Activated CD8-positive, alpha-beta T cell treated with anti-CD3 and anti-CD28 coated beads for 36 hours (primary cell): ENCODE measurements around the gene MSRB1. TPM values are rescaled to one million over a fixed set of nuclear protein-coding genes. Genes with fewer than 3 reads are reported as not detected.

Experiments
- ATAC-seq: fragments of 200-7000 bp; cut with Tn5 transposase; one replicate; pipeline ENCODE4 v1.10.0; 2021; ENCODE audit warnings: mild to moderate bottlenecking, moderate library complexity
- CTCF ChIA-PET: fragments of 350-600 bp; sonication (Branson Sonifier 250); formaldehyde crosslinking; loops from one replicate; lab custom pipeline; 2021; ENCODE audit warnings: antibody characterized with exemption; lab: Charles Lee
- POLR2A ChIA-PET: fragments of 350-600 bp; sonication (Branson Sonifier 250); formaldehyde crosslinking; loops from one replicate; lab custom pipeline; 2021; ENCODE audit warnings: antibody characterized with exemption; lab: Charles Lee
- DNase-seq: peaks from one replicate; pipeline ENCODE4 v3.0.0-alpha.2; 2020
- H3K27ac Mint-ChIP-seq: one replicate; pipeline ENCODE4 v1.8.0; 2021; ENCODE audit warnings: mild to moderate bottlenecking, mixed read lengths
- H3K27me3 Mint-ChIP-seq: one replicate; pipeline ENCODE4 v1.8.0; 2021; ENCODE audit warnings: mixed read lengths
- H3K36me3 Mint-ChIP-seq: one replicate; pipeline ENCODE4 v1.8.0; 2021; ENCODE audit warnings: low read depth, mixed read lengths
- H3K4me1 Mint-ChIP-seq: one replicate; pipeline ENCODE4 v1.8.0; 2021; ENCODE audit warnings: low read depth, mixed read lengths
- H3K4me3 Mint-ChIP-seq: one replicate; pipeline ENCODE4 v1.8.0; 2021; ENCODE audit warnings: mild to moderate bottlenecking, moderate library complexity, mixed read lengths
- H3K9me3 Mint-ChIP-seq: one replicate; pipeline ENCODE4 v1.8.0; 2021; ENCODE audit warnings: mixed read lengths
- CTCF ChIP-seq: fragments of 200-600 bp; IDR thresholded peaks from one replicate; pipeline ENCODE4 v1.8.0; 2022; ENCODE audit warnings: antibody characterized with exemption, mild to moderate bottlenecking
- intact Hi-C: fragments of 100-400 bp; cut with micrococcal nuclease; formaldehyde crosslinking; loops from one replicate; pipeline ENCODE4 v1.10.0; 2022
- total RNA-seq, 2 experiments: library from RNA; stranded (reverse); gene quantifications; one replicate each; pipeline ENCODE4 v1.2.3, GENCODE V29; 2021

Gene MSRB1
- total RNA-seq, 2 experiments from 2014 or later = 15.5 to 18.1 TPM

GRCh38 chr16:1976216-1976520 lies 33.2 kb upstream of the MSRB1 start:
- ATAC-seq (no peak), DNase-seq (no peak)
- ChIA-PET CTCF (no interaction called here), POLR2A (interaction anchor here (0.8 to 29.2 kb wide), 5 partner anchors 8 to 179 kb away, joined by 3 to 505 read pairs (median 4); partner anchors contain the start of genes GFER, NDUFB10, RNF151 and RPS2)
- no peak for TF ChIP-seq CTCF
- H3K4me3 Mint-ChIP-seq = no peak overlapping the region
- intact Hi-C loops = no loop called here
- no peaks in the 10 kb centered on the region for H3K9me3 Mint-ChIP-seq
- H3K4me1 Mint-ChIP-seq = peaks cover 20% of the 10 kb centered on the region
- H3K27ac Mint-ChIP-seq = no peak overlapping the region
- H3K36me3 Mint-ChIP-seq = peaks cover 46% of the 10 kb centered on the region
- peaks cover 10% of the 10 kb centered on the region for H3K27me3 Mint-ChIP-seq

- CTCF ChIA-PET = no interaction called here
- POLR2A ChIA-PET = interaction anchor here (0.8 to 29.2 kb wide), 5 partner anchors 9 to 179 kb away, joined by 3 to 505 read pairs (median 4); partner anchors contain the start of genes GFER, NDUFB10, RNF151 and RPS2
- no peaks in the 10 kb centered on the region for H3K9me3 Mint-ChIP-seq
- DNase-seq (no peak), ATAC-seq (no peak)
- H3K27me3 Mint-ChIP-seq = peaks cover 5% of the 10 kb centered on the region
- intact Hi-C loops = no loop called here
- no peak overlapping the region for H3K4me3 Mint-ChIP-seq
- H3K27ac Mint-ChIP-seq = no peak overlapping the region
- TF ChIP-seq CTCF = no peak
- H3K36me3 Mint-ChIP-seq = peaks cover 46% of the 10 kb centered on the region
- H3K4me1 Mint-ChIP-seq = peaks cover 21% of the 10 kb centered on the region
These were observed 32.6 kb upstream of the MSRB1 start for GRCh38 chr16:1975432-1976215.

GRCh38 chr16:1974157-1975070 lies 31.4 kb upstream of the MSRB1 start:
- no peak overlapping the region for H3K4me3 Mint-ChIP-seq
- no peaks in the 10 kb centered on the region for H3K9me3 Mint-ChIP-seq
- H3K36me3 Mint-ChIP-seq = peaks cover 45% of the 10 kb centered on the region
- ATAC-seq = no peak
- POLR2A ChIA-PET = interaction anchor here (0.9 to 29.2 kb wide), 6 partner anchors 8 to 16 kb away, joined by 3 to 505 read pairs (median 6); partner anchors contain the start of genes NDUFB10, RNF151, RPS2 and TBL3
- peaks cover 21% of the 10 kb centered on the region for H3K4me1 Mint-ChIP-seq
- DNase-seq = no peak
- intact Hi-C loops = no loop called here
- CTCF ChIA-PET = interaction anchor here (2.0 kb wide), 1 partner anchor 30 kb away, joined by 4 read pairs; no protein-coding TSS in a partner anchor
- TF ChIP-seq CTCF = no peak
- H3K27me3 Mint-ChIP-seq = no peaks in the 10 kb centered on the region
- H3K27ac Mint-ChIP-seq = no peak overlapping the region

GRCh38 chr16:1973461-1974156 lies 30.6 kb upstream of the MSRB1 start:
- Mint-ChIP-seq H3K9me3 (no peaks in the 10 kb centered on the region), H3K36me3 (peaks cover 42% of the 10 kb centered on the region), H3K27ac (no peak overlapping the region), H3K4me1 (peaks cover 20% of the 10 kb centered on the region), H3K4me3 (peak overlapping the region; percentile 24), H3K27me3 (no peaks in the 10 kb centered on the region)
- ChIA-PET CTCF (interaction anchor here (1.1 to 2.0 kb wide), 2 partner anchors 30 to 167 kb away, joined by 3 to 4 read pairs; no protein-coding TSS in a partner anchor), POLR2A (interaction anchor here (1.3 to 29.2 kb wide), 4 partner anchors 8 to 17 kb away, joined by 3 to 505 read pairs (median 6); partner anchors contain the start of genes NDUFB10, RNF151, RPS2 and TBL3)
- DNase-seq (no peak), ATAC-seq (no peak)
- intact Hi-C loops = no loop called here
- no peak for TF ChIP-seq CTCF
